OCI-LY7 (cell line): ENCODE data around the gene ABHD8.

Source experiments
- CTCF ChIP-seq: fragments of 200-600 bp; sonication (generic); conservative IDR thresholded peaks from 2 replicates; pipeline ENCODE4 v1.5.1; 2014; ENCODE audit warnings: mild to moderate bottlenecking, antibody characterized with exemption, low read length, moderate library complexity, mixed read lengths
- EZH2phosphoT487 ChIP-seq: fragments of 200-600 bp; sonication (generic); IDR thresholded peaks from 2 replicates; pipeline ENCODE4 v1.6.1; 2018; ENCODE audit warnings: low read depth, borderline replicate concordance, mild to moderate bottlenecking, mixed run types, antibody characterized with exemption, low read length, moderate library complexity, mixed read lengths

GRCh38 chr19:17305517-17306284 is 2.5 kb upstream of the ABHD8 start, which contains the start of gene MRPL34:
- TF ChIP-seq CTCF (peak; percentile 84), EZH2phosphoT487 (no peak)
